ENCODE measurements around the gene QRFP. TPM values are rescaled to one million over a fixed set of nuclear protein-coding genes. Genes with fewer than 3 reads are reported as not detected.
"Not testable (repeated sequence)": the region's sequence is repeated elsewhere in the genome, so short reads cannot be mapped to it uniquely, and the experiment has no call there.

The QRFP gene
- total RNA-seq, 1 experiment from 2014 or later = not detected

DNA sequence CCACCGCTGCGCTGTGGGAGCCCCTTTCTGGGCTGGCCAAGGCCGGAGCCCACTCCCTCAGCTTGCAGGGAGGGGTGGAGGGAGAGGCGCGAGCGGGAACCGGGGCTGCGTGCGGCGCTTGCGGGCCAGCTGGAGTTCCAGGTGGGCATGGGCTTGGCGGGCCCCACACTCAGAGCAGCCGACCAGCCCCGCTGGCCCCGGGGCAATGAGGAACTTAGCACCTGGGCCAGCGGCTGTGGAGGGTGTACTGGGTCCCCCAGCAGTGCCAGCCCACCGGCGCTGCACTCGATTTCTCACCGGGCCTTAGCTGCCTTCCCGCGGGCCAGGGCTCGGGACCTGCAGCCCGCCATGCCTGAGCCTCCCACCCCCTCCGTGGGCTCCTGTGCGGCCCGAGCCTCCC lies 13.4 kb upstream of the QRFP start:
- not testable (repeated sequence) for H3K27me3 ChIP-seq (ENCODE audit: insufficient read depth, low read length); H3K23ac ChIP-seq (ENCODE audit: insufficient read length, low read depth, low read length); H2BK20ac ChIP-seq (ENCODE audit: low read depth, low read length, poor library complexity, severe bottlenecking); H3K9me3 Mint-ChIP-seq; H2AFZ ChIP-seq (ENCODE audit: low read length); H3K14ac ChIP-seq (ENCODE audit: insufficient read depth, low read length); H2BK15ac ChIP-seq (ENCODE audit: low read depth, low read length); H3K23me2 ChIP-seq (ENCODE audit: insufficient read length, low read depth, low read length, poor library complexity, severe bottlenecking); H3K27ac Mint-ChIP-seq; H3K4me3 Mint-ChIP-seq; H3K4me1 ChIP-seq (ENCODE audit: insufficient read depth, low read length); H4K91ac ChIP-seq (ENCODE audit: insufficient read length, low read depth, low read length); H2BK5ac ChIP-seq (ENCODE audit: insufficient read length, low read length); H3K4me2 ChIP-seq (ENCODE audit: insufficient read depth, insufficient read length, low read length); H3K79me1 ChIP-seq (ENCODE audit: insufficient read depth, low read depth, low read length, poor library complexity, severe bottlenecking); DNase-seq; H3T11ph ChIP-seq (ENCODE audit: low read length); H3K36me3 Mint-ChIP-seq (ENCODE audit: insufficient read depth in 1 of 3, low read depth in 3 of 3); H4K8ac ChIP-seq (replicated peaks; ENCODE audit: insufficient read length, low read depth, low read length); H3K9ac ChIP-seq (ENCODE audit: extremely low read depth, insufficient read length, low read length); H3K56ac ChIP-seq (ENCODE audit: insufficient read length, low read depth, low read length); H3K4ac ChIP-seq (ENCODE audit: low read depth, low read length); H3K27me3 Mint-ChIP-seq (ENCODE audit: low read depth); H2BK120ac ChIP-seq (ENCODE audit: low read depth, low read length, poor library complexity, severe bottlenecking); H3K18ac ChIP-seq (ENCODE audit: insufficient read length, low read depth, low read length); H3K79me2 ChIP-seq (ENCODE audit: insufficient read depth, low read length); H3K9me3 ChIP-seq (ENCODE audit: control insufficient read depth, low read depth, low read length); H4K5ac ChIP-seq (ENCODE audit: insufficient read length, low read depth, low read length); H4K20me1 ChIP-seq (ENCODE audit: control insufficient read depth, insufficient read depth, insufficient read length); H2BK12ac ChIP-seq (ENCODE audit: insufficient read length, low read depth, low read length); H2AK5ac ChIP-seq (ENCODE audit: insufficient read length, low read length); H3K27ac ChIP-seq (ENCODE audit: insufficient read length, low read depth, low read length)
- peaks cover 12 to 43% of the 10 kb centered on the region in 2 experiments for H3K4me1 Mint-ChIP-seq
- no CpG with 5 or more reads among the region's 27 CpGs for WGBS (ENCODE audit: extremely low coverage, insufficient read length, low lambda C conversion rate)
